Astrocyte (in vitro differentiated cells and primary cell): ENCODE data around the gene CXCR5. TPM values are rescaled to one million over a fixed set of nuclear protein-coding genes. Genes with fewer than 3 reads are reported as not detected.

Experiments used
- DNase-seq: peaks from one replicate; pipeline ENCODE4 v3.0.0-alpha.2; 2010; ENCODE audit warnings: low read depth
- FAIRE-seq: peaks from 2 replicates; lab custom pipeline; 2011; peaks lifted over from hg19 to GRCh38; lab: Jason Lieb, UNC
- H2AFZ ChIP-seq: 2 replicates; pipeline ENCODE4 v1.6.0; 2012; ENCODE audit warnings: low read depth, low read length, inconsistent platforms
- H3K27ac ChIP-seq: 2 replicates; pipeline ENCODE4 v1.5.1; 2011; ENCODE audit warnings: low read depth, low read length, inconsistent platforms
- H3K27me3 ChIP-seq: 2 replicates; pipeline ENCODE4 v1.6.0; 2011; ENCODE audit warnings: low read length, inconsistent platforms; ENCODE audit not compliant: insufficient read depth
- H3K36me3 ChIP-seq: 2 replicates; pipeline ENCODE4 v1.5.1; 2011; ENCODE audit warnings: low read length, inconsistent platforms; ENCODE audit not compliant: insufficient read depth
- H3K4me1 ChIP-seq: 2 replicates; pipeline ENCODE4 v1.5.1; 2011; ENCODE audit warnings: low read length, inconsistent platforms; ENCODE audit not compliant: insufficient read depth
- H3K4me2 ChIP-seq: 2 replicates; pipeline ENCODE4 v1.6.0; 2012; ENCODE audit warnings: low read length, inconsistent platforms
- H3K4me3 ChIP-seq: 2 replicates; pipeline ENCODE4 v1.5.1; 2011; ENCODE audit warnings: low read depth, mild to moderate bottlenecking, low read length, inconsistent platforms; ENCODE audit not compliant: insufficient read depth
- H3K79me2 ChIP-seq: 2 replicates; pipeline ENCODE4 v1.6.0; 2012; ENCODE audit warnings: mild to moderate bottlenecking, low read length, inconsistent platforms; ENCODE audit not compliant: insufficient read depth
- H3K9ac ChIP-seq: 2 replicates; pipeline ENCODE4 v1.6.0; 2012; ENCODE audit warnings: mild to moderate bottlenecking, low read length, inconsistent platforms
- H3K9me3 ChIP-seq: 2 replicates; pipeline ENCODE4 v1.5.1; 2012; ENCODE audit warnings: low read depth, mild to moderate bottlenecking, low read length, inconsistent platforms; ENCODE audit not compliant: insufficient read depth
- H4K20me1 ChIP-seq: 2 replicates; pipeline ENCODE4 v1.6.0; 2012; ENCODE audit warnings: low read length, inconsistent platforms; ENCODE audit not compliant: insufficient read depth
- H3K27ac Mint-ChIP-seq: one replicate; pipeline ENCODE4 v1.8.0; 2021; ENCODE audit warnings: mild to moderate bottlenecking, mixed read lengths; ENCODE audit not compliant: unreplicated experiment
- H3K27me3 Mint-ChIP-seq: one replicate; pipeline ENCODE4 v1.8.0; 2021; ENCODE audit warnings: low read depth, mixed read lengths; ENCODE audit not compliant: unreplicated experiment
- H3K36me3 Mint-ChIP-seq: one replicate; pipeline ENCODE4 v1.8.0; 2021; ENCODE audit warnings: low read depth, mixed read lengths; ENCODE audit not compliant: unreplicated experiment
- H3K4me1 Mint-ChIP-seq: one replicate; pipeline ENCODE4 v1.8.0; 2021; ENCODE audit warnings: low read depth, mixed read lengths; ENCODE audit not compliant: unreplicated experiment
- H3K4me3 Mint-ChIP-seq: one replicate; pipeline ENCODE4 v1.8.0; 2021; ENCODE audit warnings: mild to moderate bottlenecking, moderate library complexity, mixed read lengths; ENCODE audit not compliant: unreplicated experiment
- H3K9me3 Mint-ChIP-seq: one replicate; pipeline ENCODE4 v1.8.0; 2021; ENCODE audit warnings: mild to moderate bottlenecking, mixed read lengths; ENCODE audit not compliant: unreplicated experiment
- EZH2 ChIP-seq: IDR thresholded peaks from 2 replicates; pipeline ENCODE4 v1.6.1; 2012; ENCODE audit warnings: mild to moderate bottlenecking, low read length, inconsistent platforms; ENCODE audit not compliant: insufficient read depth
- total RNA-seq: library from RNA; stranded (reverse); gene quantifications from 2 replicates; pipeline ENCODE4 v1.2.1, GENCODE V29; 2021
- TF ChIP-seq, protein P1 (sequence below): IDR thresholded peaks from 2 replicates; pipeline ENCODE4 v1.5.1; 2011; ENCODE audit warnings: low read depth, mild to moderate bottlenecking, inconsistent platforms, low read length, moderate library complexity; ENCODE audit not compliant: insufficient read depth

Gene CXCR5
- total RNA-seq, 1 donor from 2014 or later, result 0.07 TPM

GRCh38 chr11:118843565-118843964 lies 40.1 kb upstream of the CXCR5 start:
- H3K9me3 Mint-ChIP-seq, result peaks cover 4% of the 10 kb centered on the region
- H3K27me3 Mint-ChIP-seq, result peaks cover 9% of the 10 kb centered on the region
- Histone ChIP-seq H3K9ac (no peak overlapping the region), H3K4me1 (no peaks in the 10 kb centered on the region), H3K9me3 (no peaks in the 10 kb centered on the region), H3K27me3 (peaks cover 4% of the 10 kb centered on the region), H3K4me2 (no peak overlapping the region), H2AFZ (no peak overlapping the region), H4K20me1 (no peaks in the 10 kb centered on the region), H3K27ac (no peak overlapping the region), H3K79me2 (no peaks in the 10 kb centered on the region), H3K4me3 (no peak overlapping the region), H3K36me3 (no peaks in the 10 kb centered on the region)
- H3K27ac Mint-ChIP-seq, result no peak overlapping the region
- FAIRE-seq (no peak), DNase-seq (peak; percentile 8)
- H3K4me1 Mint-ChIP-seq, result peaks cover 19% of the 10 kb centered on the region
- H3K36me3 Mint-ChIP-seq, result no peaks in the 10 kb centered on the region
- no peak for TF ChIP-seq EZH2
- TF ChIP-seq, protein P1, sequence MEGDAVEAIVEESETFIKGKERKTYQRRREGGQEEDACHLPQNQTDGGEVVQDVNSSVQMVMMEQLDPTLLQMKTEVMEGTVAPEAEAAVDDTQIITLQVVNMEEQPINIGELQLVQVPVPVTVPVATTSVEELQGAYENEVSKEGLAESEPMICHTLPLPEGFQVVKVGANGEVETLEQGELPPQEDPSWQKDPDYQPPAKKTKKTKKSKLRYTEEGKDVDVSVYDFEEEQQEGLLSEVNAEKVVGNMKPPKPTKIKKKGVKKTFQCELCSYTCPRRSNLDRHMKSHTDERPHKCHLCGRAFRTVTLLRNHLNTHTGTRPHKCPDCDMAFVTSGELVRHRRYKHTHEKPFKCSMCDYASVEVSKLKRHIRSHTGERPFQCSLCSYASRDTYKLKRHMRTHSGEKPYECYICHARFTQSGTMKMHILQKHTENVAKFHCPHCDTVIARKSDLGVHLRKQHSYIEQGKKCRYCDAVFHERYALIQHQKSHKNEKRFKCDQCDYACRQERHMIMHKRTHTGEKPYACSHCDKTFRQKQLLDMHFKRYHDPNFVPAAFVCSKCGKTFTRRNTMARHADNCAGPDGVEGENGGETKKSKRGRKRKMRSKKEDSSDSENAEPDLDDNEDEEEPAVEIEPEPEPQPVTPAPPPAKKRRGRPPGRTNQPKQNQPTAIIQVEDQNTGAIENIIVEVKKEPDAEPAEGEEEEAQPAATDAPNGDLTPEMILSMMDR, result no peak
- no peak overlapping the region for H3K4me3 Mint-ChIP-seq

- no peaks in the 10 kb centered on the region for H3K79me2 ChIP-seq
- Mint-ChIP-seq H3K27me3 (peaks cover 8% of the 10 kb centered on the region), H3K4me3 (peak overlapping the region; percentile 17), H3K27ac (peak overlapping the region; percentile 27), H3K9me3 (peaks cover 4% of the 10 kb centered on the region), H3K36me3 (no peaks in the 10 kb centered on the region), H3K4me1 (peaks cover 17% of the 10 kb centered on the region)
- peaks cover 4% of the 10 kb centered on the region for H3K27me3 ChIP-seq
- no peak overlapping the region for H2AFZ ChIP-seq
- H3K9me3 ChIP-seq, result no peaks in the 10 kb centered on the region
- no peaks in the 10 kb centered on the region for H4K20me1 ChIP-seq
- DNase-seq, result peak; percentile 19
- H3K4me1 ChIP-seq, result no peaks in the 10 kb centered on the region
- no peak overlapping the region for H3K27ac ChIP-seq
- H3K9ac ChIP-seq, result no peak overlapping the region
- TF ChIP-seq, protein P1, result no peak
- TF ChIP-seq EZH2, result no peak
- no peak overlapping the region for H3K4me3 ChIP-seq
- no peaks in the 10 kb centered on the region for H3K36me3 ChIP-seq
- peak overlapping the region; percentile 34 for H3K4me2 ChIP-seq
- FAIRE-seq, result no peak
These were observed 38.3 kb upstream of the CXCR5 start for GRCh38 chr11:118845369-118845768.

- Histone ChIP-seq H3K4me1 (no peaks in the 10 kb centered on the region), H2AFZ (no peak overlapping the region)
- DNase-seq, result no peak
These were observed 37.3 kb upstream of the CXCR5 start for GRCh38 chr11:118846181-118846935.

More at GRCh38 chr11:118846181-118846935, 37.3 kb upstream of the CXCR5 start:
- no peaks in the 10 kb centered on the region for H3K9me3 ChIP-seq
- H3K79me2 ChIP-seq, result no peaks in the 10 kb centered on the region
- Mint-ChIP-seq H3K27me3 (peaks cover 7% of the 10 kb centered on the region), H3K4me3 (no peak overlapping the region), H3K36me3 (no peaks in the 10 kb centered on the region), H3K27ac (no peak overlapping the region), H3K9me3 (peaks cover 4% of the 10 kb centered on the region), H3K4me1 (peaks cover 17% of the 10 kb centered on the region)
- H3K27ac ChIP-seq, result no peak overlapping the region
- H3K9ac ChIP-seq, result no peak overlapping the region
- H3K4me2 ChIP-seq, result no peak overlapping the region
- H4K20me1 ChIP-seq, result no peaks in the 10 kb centered on the region
- FAIRE-seq, result no peak
- H3K36me3 ChIP-seq, result no peaks in the 10 kb centered on the region
- TF ChIP-seq, protein P1, result no peak
- no peak for TF ChIP-seq EZH2
- H3K4me3 ChIP-seq, result no peak overlapping the region
- H3K27me3 ChIP-seq, result peaks cover 4% of the 10 kb centered on the region
